ENCODE measurements around the gene ARHGEF11.

The ARHGEF11 gene

DNA sequence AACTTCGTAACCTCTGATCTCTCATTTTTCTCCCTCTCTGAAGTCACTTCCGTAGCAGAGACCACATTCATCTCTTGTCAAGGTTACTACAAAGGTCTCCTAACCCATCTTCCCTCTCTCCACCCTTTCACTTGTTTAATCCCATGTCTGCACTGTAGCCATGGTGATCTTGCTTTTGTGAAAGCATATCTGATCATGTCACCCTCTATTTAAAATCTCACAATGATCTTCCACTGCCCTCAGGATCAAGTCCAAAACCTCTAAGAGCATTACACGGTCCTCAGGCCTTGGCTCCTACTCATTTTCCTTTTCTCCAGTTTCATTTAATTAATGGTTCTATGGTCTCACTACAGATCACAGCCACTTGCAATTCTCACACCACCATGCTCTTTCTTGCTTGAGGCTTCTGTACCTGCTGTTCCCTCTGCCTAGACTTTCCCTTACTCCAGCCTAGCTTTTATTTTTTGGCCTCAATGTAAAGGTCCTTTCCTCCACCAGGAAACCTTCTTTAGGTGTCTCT, 12.1 kb downstream of the ARHGEF11 start:
- no peak for DNase-seq (ENCODE audit: extremely low spot score)
- TF ChIP-seq CTBP1 (IDR thresholded peaks at IDR 0.05; ENCODE audit: borderline replicate concordance): no peak
- TF ChIP-seq ARNT (IDR thresholded peaks at IDR 0.05): no peak
- no peak for TF ChIP-seq LEF1 (IDR thresholded peaks at IDR 0.05; ENCODE audit: borderline replicate concordance)
- no peak for TF ChIP-seq NFRKB (IDR thresholded peaks at IDR 0.05)
- TF ChIP-seq FOXM1 (IDR thresholded peaks at IDR 0.05; ENCODE audit: borderline replicate concordance): no peak
- TF ChIP-seq HDGF (IDR thresholded peaks at IDR 0.05; ENCODE audit: borderline replicate concordance): no peak
- TF ChIP-seq SP1 (IDR thresholded peaks at IDR 0.05): no peak
- TF ChIP-seq L3MBTL2 (conservative IDR thresholded peaks at IDR 0.05): no peak
- no peak for TF ChIP-seq BHLHE40 (IDR thresholded peaks at IDR 0.05; ENCODE audit: borderline replicate concordance)
- no peak for TF ChIP-seq FOXA1 (IDR thresholded peaks at IDR 0.05)
- ChIA-PET CTCF (interaction anchor here (0.7 kb wide), 1 partner anchor 41 kb away, joined by 3 read pairs; no protein-coding TSS in a partner anchor), POLR2A (no interaction called here)

DNA sequence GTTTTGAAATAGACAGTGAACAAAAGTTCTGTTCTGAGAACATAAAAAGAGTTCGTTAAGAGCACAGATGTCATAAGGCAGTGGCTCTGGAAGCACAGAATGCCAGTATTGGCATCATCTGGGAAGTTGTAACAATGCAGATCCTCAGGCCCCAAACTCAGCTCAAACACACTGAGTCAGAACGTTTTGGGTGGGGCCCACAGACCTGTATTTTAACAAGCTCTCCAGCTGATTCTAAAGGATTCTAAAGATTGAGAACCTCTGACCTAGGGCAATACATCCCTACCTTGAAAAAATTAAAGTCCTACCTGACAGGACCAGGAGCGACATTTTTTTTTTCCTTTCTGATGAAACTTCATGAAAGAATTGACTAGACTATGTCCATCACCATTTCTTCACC, 13.2 kb downstream of the ARHGEF11 start:
- CTCF ChIA-PET: interaction anchor here (0.7 kb wide), 1 partner anchor 13 kb away, joined by 7 read pairs; no protein-coding TSS in a partner anchor

DNA sequence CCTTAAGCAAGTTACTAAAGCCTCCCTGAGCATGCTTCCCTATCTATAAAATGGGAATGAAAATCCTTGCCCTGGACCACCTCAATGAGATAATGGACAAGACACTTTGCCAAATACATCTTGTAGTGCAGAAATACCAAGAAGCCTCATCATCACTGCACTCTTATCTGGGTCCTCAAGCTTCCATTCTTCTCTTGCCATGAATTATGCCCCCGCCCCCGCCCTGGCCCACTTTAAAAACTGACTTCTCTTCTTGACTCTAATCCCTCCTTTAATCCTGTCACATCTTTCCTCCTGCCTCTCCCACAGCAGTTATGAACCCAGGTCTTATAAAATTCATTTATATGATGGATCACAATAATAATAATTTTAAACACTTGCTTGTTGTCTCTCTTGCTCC, 14.8 kb downstream of the ARHGEF11 start:
- CTCF ChIA-PET: no interaction called here
- POLR2A ChIA-PET: no interaction called here
- TF ChIP-seq FOXA1 (IDR thresholded peaks at IDR 0.05): no peak
- no peak for TF ChIP-seq BHLHE40 (IDR thresholded peaks at IDR 0.05; ENCODE audit: borderline replicate concordance)
- TF ChIP-seq CTBP1 (IDR thresholded peaks at IDR 0.05; ENCODE audit: borderline replicate concordance): no peak
- no peak for TF ChIP-seq SP1 (IDR thresholded peaks at IDR 0.05)
- no peak for TF ChIP-seq L3MBTL2 (conservative IDR thresholded peaks at IDR 0.05)
- no peak for TF ChIP-seq SUZ12 (IDR thresholded peaks at IDR 0.05)
- no peak for TF ChIP-seq ZNF384 (IDR thresholded peaks at IDR 0.05)
- TF ChIP-seq TARDBP (IDR thresholded peaks at IDR 0.05): no peak
- TF ChIP-seq HDGF (IDR thresholded peaks at IDR 0.05; ENCODE audit: borderline replicate concordance): no peak
- TF ChIP-seq NFRKB (IDR thresholded peaks at IDR 0.05): no peak
- no peak for TF ChIP-seq FOXM1 (IDR thresholded peaks at IDR 0.05; ENCODE audit: borderline replicate concordance)
- no peak for TF ChIP-seq ARNT (IDR thresholded peaks at IDR 0.05)
- no peak for TF ChIP-seq FOXK2 (IDR thresholded peaks at IDR 0.05)
- TF ChIP-seq, protein P1, sequence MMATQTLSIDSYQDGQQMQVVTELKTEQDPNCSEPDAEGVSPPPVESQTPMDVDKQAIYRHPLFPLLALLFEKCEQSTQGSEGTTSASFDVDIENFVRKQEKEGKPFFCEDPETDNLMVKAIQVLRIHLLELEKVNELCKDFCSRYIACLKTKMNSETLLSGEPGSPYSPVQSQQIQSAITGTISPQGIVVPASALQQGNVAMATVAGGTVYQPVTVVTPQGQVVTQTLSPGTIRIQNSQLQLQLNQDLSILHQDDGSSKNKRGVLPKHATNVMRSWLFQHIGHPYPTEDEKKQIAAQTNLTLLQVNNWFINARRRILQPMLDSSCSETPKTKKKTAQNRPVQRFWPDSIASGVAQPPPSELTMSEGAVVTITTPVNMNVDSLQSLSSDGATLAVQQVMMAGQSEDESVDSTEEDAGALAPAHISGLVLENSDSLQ (IDR thresholded peaks at IDR 0.05): no peak
- TF ChIP-seq ELF4 (IDR thresholded peaks at IDR 0.05): no peak
- no peak for TF ChIP-seq LEF1 (IDR thresholded peaks at IDR 0.05; ENCODE audit: borderline replicate concordance)
- DNase-seq (ENCODE audit: extremely low spot score): no peak

More for the DNA sequence above, 13.2 kb downstream of the ARHGEF11 start:
- POLR2A ChIA-PET: no interaction called here
- TF ChIP-seq, protein P1 (IDR thresholded peaks at IDR 0.05): no peak
- TF ChIP-seq FOXA1 (IDR thresholded peaks at IDR 0.05): no peak
- TF ChIP-seq BHLHE40 (IDR thresholded peaks at IDR 0.05; ENCODE audit: borderline replicate concordance): no peak
- no peak for DNase-seq (ENCODE audit: extremely low spot score)

DNA sequence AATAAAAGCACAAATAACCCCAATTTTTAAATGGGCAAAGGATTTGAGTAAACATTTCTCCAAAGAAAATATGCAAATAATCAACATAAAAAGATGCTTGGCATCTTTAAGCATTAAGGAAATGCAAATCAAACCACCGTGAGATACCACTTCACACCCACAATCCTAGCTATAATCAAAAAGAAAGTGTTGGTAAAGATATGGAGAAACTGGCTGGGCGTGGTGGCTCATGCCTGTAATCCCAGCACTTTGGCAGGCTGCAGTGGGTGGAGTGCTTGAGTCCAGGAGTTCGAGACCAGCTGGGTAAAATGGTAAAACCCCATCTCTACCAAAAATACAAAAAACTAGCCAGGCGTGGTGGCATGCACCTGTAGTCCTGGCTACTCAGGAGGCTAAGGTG, 16.9 kb downstream of the ARHGEF11 start:
- TF ChIP-seq, protein P1 (IDR thresholded peaks at IDR 0.05): no peak
- TF ChIP-seq SUZ12 (IDR thresholded peaks at IDR 0.05): no peak
- no peak for TF ChIP-seq SP1 (IDR thresholded peaks at IDR 0.05)
- TF ChIP-seq HDGF (IDR thresholded peaks at IDR 0.05; ENCODE audit: borderline replicate concordance): no peak
- TF ChIP-seq TARDBP (IDR thresholded peaks at IDR 0.05): no peak
- no peak for TF ChIP-seq LEF1 (IDR thresholded peaks at IDR 0.05; ENCODE audit: borderline replicate concordance)
- no peak for TF ChIP-seq FOXK2 (IDR thresholded peaks at IDR 0.05)
- no peak for TF ChIP-seq BHLHE40 (IDR thresholded peaks at IDR 0.05; ENCODE audit: borderline replicate concordance)
- TF ChIP-seq L3MBTL2 (conservative IDR thresholded peaks at IDR 0.05): no peak
- TF ChIP-seq CTBP1 (IDR thresholded peaks at IDR 0.05; ENCODE audit: borderline replicate concordance): no peak
- no peak for TF ChIP-seq FOXM1 (IDR thresholded peaks at IDR 0.05; ENCODE audit: borderline replicate concordance)
- no peak for TF ChIP-seq ARNT (IDR thresholded peaks at IDR 0.05)
- ChIA-PET POLR2A (no interaction called here), CTCF (interaction anchor here (1.1 kb wide), 1 partner anchor 8 kb away, joined by 3 read pairs; no protein-coding TSS in a partner anchor)
- no peak for DNase-seq (ENCODE audit: extremely low spot score)

DNA sequence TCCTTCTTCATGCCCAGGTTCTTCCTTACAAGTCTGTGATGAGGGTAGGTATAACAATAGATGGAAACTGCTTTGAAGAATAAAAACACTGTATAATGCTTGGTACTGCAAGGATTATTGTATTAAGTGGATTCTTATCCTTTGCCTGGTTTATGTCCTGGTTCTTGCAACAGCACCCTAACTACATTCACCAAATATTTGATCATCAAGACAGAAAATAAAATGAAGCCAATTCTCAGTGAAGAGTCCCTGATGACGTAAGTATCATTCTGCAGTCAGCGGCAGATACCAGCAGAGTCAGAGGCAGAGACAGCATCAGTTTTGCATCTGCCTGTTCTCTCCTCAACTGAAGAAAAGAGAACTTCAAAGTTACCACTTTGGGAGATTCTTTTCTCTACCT, 19.7 kb downstream of the ARHGEF11 start:
- ChIA-PET CTCF (interaction anchor here (0.9 kb wide), 1 partner anchor 130 kb away, joined by 4 read pairs; no protein-coding TSS in a partner anchor), POLR2A (interaction anchor here (1.1 to 1.2 kb wide), 2 partner anchors 14 to 18 kb away, joined by 3 to 4 read pairs; no protein-coding TSS in a partner anchor)
- TF ChIP-seq LEF1 (IDR thresholded peaks at IDR 0.05; ENCODE audit: borderline replicate concordance) (no peak), TARDBP (IDR thresholded peaks at IDR 0.05) (no peak), NFRKB (IDR thresholded peaks at IDR 0.05) (no peak), L3MBTL2 (conservative IDR thresholded peaks at IDR 0.05) (no peak), CTBP1 (IDR thresholded peaks at IDR 0.05; ENCODE audit: borderline replicate concordance) (no peak), FOXM1 (IDR thresholded peaks at IDR 0.05; ENCODE audit: borderline replicate concordance) (no peak), BHLHE40 (IDR thresholded peaks at IDR 0.05; ENCODE audit: borderline replicate concordance) (no peak), ELF4 (IDR thresholded peaks at IDR 0.05) (no peak), SUZ12 (IDR thresholded peaks at IDR 0.05) (no peak), FOXK2 (IDR thresholded peaks at IDR 0.05) (no peak), SP1 (IDR thresholded peaks at IDR 0.05) (no peak), HDGF (IDR thresholded peaks at IDR 0.05; ENCODE audit: borderline replicate concordance) (no peak), ARNT (IDR thresholded peaks at IDR 0.05) (no peak), FOXA1 (IDR thresholded peaks at IDR 0.05) (no peak), ZNF384 (IDR thresholded peaks at IDR 0.05) (no peak)
- TF ChIP-seq, protein P1 (IDR thresholded peaks at IDR 0.05): no peak
- no peak for DNase-seq (ENCODE audit: extremely low spot score)
